CD4-positive, alpha-beta T cell (primary cell): ENCODE data around the gene CGNL1. TPM values are rescaled to one million over a fixed set of nuclear protein-coding genes. Genes with fewer than 3 reads are reported as not detected.

Experiments used
- ATAC-seq: fragments of 200-7000 bp; cut with Tn5 transposase; one replicate; pipeline ENCODE4 v1.10.0; 2022; ENCODE audit warnings: mild to moderate bottlenecking; ENCODE audit not compliant: poor library complexity
- CTCF ChIA-PET: fragments of 350-600 bp; sonication (Branson Sonifier 250); formaldehyde crosslinking; loops from one replicate; lab custom pipeline; 2021; ENCODE audit warnings: antibody characterized with exemption, inconsistent platforms; lab: Charles Lee
- POLR2A ChIA-PET: fragments of 350-600 bp; sonication (Branson Sonifier 250); formaldehyde crosslinking; loops from one replicate; lab custom pipeline; 2021; ENCODE audit warnings: antibody characterized with exemption, inconsistent platforms; lab: Charles Lee
- DNase-seq, 14 experiments: peaks; one replicate each; pipeline ENCODE4 v3.0.0-alpha.2; 2013 to 2020; ENCODE audit warnings: mixed read lengths in 2 of 14
- H3K27ac ChIP-seq, 2 donors: one replicate each; pipeline versions ENCODE4 v1.5.1 to v1.7.0; 2013; ENCODE audit warnings: low read length in 2 of 2, low read depth in 1 of 2, mild to moderate bottlenecking in 1 of 2
- H3K27me3 ChIP-seq, 2 experiments: 1 replicate in 1 of 2; 2 replicates in 1 of 2; pipeline versions ENCODE4 v1.6.1 to v1.7.0; 2013; ENCODE audit warnings: low read length in 2 of 2, control low read depth in 1 of 2, mild to moderate bottlenecking in 1 of 2, moderate library complexity in 1 of 2; ENCODE audit not compliant: insufficient read depth in 2 of 2, control insufficient read depth in 1 of 2
- H3K36me3 ChIP-seq: one replicate; pipeline ENCODE4 v1.6.1; 2013; ENCODE audit warnings: low read length, control low read depth; ENCODE audit not compliant: insufficient read depth
- H3K4me1 ChIP-seq: one replicate; pipeline ENCODE4 v1.6.1; 2013; ENCODE audit warnings: low read length, control low read depth; ENCODE audit not compliant: insufficient read depth
- H3K4me3 ChIP-seq: one replicate; pipeline ENCODE4 v1.5.1; 2013; ENCODE audit warnings: mild to moderate bottlenecking, low read length, moderate library complexity
- H3K9me3 ChIP-seq, 2 experiments: 1 replicate in 1 of 2; 2 replicates in 1 of 2; pipeline versions ENCODE4 v1.6.1 to v1.7.0; 2013; ENCODE audit warnings: low read length in 2 of 2, mild to moderate bottlenecking in 2 of 2, control low read depth in 1 of 2, moderate library complexity in 1 of 2; ENCODE audit not compliant: control insufficient read depth in 1 of 2, insufficient read depth in 1 of 2
- H3K27ac Mint-ChIP-seq: one replicate; pipeline ENCODE4 v1.8.0; 2020; ENCODE audit warnings: mixed read lengths
- H3K27me3 Mint-ChIP-seq: one replicate; pipeline ENCODE4 v1.8.0; 2021; ENCODE audit warnings: mixed read lengths
- H3K36me3 Mint-ChIP-seq: one replicate; pipeline ENCODE4 v1.8.0; 2021; ENCODE audit warnings: low read depth, mixed read lengths
- H3K4me1 Mint-ChIP-seq: one replicate; pipeline ENCODE4 v1.8.0; 2021; ENCODE audit warnings: low read depth, mixed read lengths
- H3K4me3 Mint-ChIP-seq: one replicate; pipeline ENCODE4 v1.8.0; 2020; ENCODE audit warnings: mild to moderate bottlenecking, mixed read lengths
- H3K9me3 Mint-ChIP-seq: one replicate; pipeline ENCODE4 v1.8.0; 2020; ENCODE audit warnings: mixed read lengths
- intact Hi-C, 2 experiments: fragments of 100-400 bp; cut with DNase I in 1 of 2; cut with micrococcal nuclease in 1 of 2; formaldehyde crosslinking; loops; one replicate each; pipeline versions ENCODE4 v1.15.1 to v1.9.0; 2023 to 2025; cut with DNase I, micrococcal nuclease
- total RNA-seq, 174 experiments: library from RNA in 2 of 174; stranded (reverse) in 2 of 174; gene quantifications; one replicate each; pipeline ENCODE4 v1.2.3 and lab custom pipeline; 2021 to 2026
- TF ChIP-seq, protein P1 (sequence below): fragments of 200-600 bp; IDR thresholded peaks from one replicate; pipeline ENCODE4 v1.8.0; 2022; ENCODE audit warnings: antibody characterized with exemption, mild to moderate bottlenecking

CGNL1 gene
- total RNA-seq, 2 experiments from 2014 or later, result not detected

DNA sequence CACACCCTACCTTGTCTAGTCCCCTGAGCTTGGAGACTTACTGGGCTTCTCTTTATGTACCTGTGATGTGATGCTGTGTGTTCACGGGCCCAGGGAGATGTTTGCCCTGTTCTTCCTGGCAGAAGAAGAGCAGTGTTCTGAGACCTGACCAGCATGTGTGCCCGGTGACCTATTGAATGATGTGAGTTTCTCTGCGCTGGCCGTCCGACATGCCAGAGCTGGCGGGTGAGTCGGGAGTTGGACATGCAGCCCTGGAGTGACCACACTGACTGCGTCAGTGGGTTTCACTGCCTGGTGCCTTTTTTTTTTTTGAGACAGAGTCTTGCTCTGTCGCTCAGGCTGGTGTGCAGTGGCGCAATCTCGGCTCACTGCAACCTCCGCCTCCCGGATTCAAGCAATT, 42.3 kb downstream of the CGNL1 start:
- H3K27me3 ChIP-seq, result peaks cover 0 to 7% of the 10 kb centered on the region in 2 experiments
- no peaks in the 10 kb centered on the region for H3K4me1 ChIP-seq
- Mint-ChIP-seq H3K27me3 (peaks cover 4% of the 10 kb centered on the region), H3K36me3 (no peaks in the 10 kb centered on the region), H3K27ac (no peak overlapping the region), H3K9me3 (no peaks in the 10 kb centered on the region), H3K4me1 (no peaks in the 10 kb centered on the region), H3K4me3 (no peak overlapping the region)
- ChIA-PET POLR2A (no interaction called here), CTCF (no interaction called here)
- no peak for ATAC-seq
- TF ChIP-seq, protein P1, sequence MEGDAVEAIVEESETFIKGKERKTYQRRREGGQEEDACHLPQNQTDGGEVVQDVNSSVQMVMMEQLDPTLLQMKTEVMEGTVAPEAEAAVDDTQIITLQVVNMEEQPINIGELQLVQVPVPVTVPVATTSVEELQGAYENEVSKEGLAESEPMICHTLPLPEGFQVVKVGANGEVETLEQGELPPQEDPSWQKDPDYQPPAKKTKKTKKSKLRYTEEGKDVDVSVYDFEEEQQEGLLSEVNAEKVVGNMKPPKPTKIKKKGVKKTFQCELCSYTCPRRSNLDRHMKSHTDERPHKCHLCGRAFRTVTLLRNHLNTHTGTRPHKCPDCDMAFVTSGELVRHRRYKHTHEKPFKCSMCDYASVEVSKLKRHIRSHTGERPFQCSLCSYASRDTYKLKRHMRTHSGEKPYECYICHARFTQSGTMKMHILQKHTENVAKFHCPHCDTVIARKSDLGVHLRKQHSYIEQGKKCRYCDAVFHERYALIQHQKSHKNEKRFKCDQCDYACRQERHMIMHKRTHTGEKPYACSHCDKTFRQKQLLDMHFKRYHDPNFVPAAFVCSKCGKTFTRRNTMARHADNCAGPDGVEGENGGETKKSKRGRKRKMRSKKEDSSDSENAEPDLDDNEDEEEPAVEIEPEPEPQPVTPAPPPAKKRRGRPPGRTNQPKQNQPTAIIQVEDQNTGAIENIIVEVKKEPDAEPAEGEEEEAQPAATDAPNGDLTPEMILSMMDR, result no peak
- no peaks in the 10 kb centered on the region for H3K36me3 ChIP-seq
- no peaks in the 10 kb centered on the region for H3K9me3 ChIP-seq
- no peak for DNase-seq
- no peak overlapping the region for H3K4me3 ChIP-seq
- intact Hi-C loops, result no loop called here
- H3K27ac ChIP-seq, result no peak overlapping the region

DNA sequence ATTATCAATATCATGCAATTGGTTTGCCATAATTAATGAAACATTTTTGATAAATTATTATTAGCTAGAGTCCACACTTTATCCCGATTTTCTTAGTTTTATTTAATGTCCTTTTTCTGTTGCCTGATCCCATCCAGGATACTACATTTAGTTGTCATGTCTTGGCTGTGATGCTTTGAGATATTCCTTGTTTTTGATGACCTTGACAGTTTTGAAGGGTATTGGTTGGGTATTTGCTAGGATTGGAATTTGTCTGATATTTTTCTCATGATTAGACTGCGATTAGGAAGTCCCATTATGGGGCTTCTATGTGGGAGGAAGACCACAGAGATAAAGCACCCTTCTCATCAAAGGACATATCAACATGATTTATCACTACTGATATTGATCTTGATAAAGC, 43.0 kb downstream of the CGNL1 start:
- no peaks in the 10 kb centered on the region for H3K36me3 ChIP-seq
- no peak for DNase-seq
- H3K4me1 ChIP-seq, result no peaks in the 10 kb centered on the region
- H3K9me3 Mint-ChIP-seq, result no peaks in the 10 kb centered on the region
- H3K27ac ChIP-seq, result no peak overlapping the region
- H3K27me3 Mint-ChIP-seq, result no peaks in the 10 kb centered on the region
- no peaks in the 10 kb centered on the region for H3K4me1 Mint-ChIP-seq
- ChIA-PET POLR2A (no interaction called here), CTCF (no interaction called here)
- ATAC-seq, result no peak
- peaks cover 0 to under 1% of the 10 kb centered on the region in 2 experiments for H3K27me3 ChIP-seq
- no peaks in the 10 kb centered on the region for H3K36me3 Mint-ChIP-seq
- no peaks in the 10 kb centered on the region for H3K9me3 ChIP-seq
- TF ChIP-seq, protein P1, result no peak
- intact Hi-C loops, result no loop called here
- H3K4me3 ChIP-seq, result no peak overlapping the region
- H3K4me3 Mint-ChIP-seq, result no peak overlapping the region
- no peak overlapping the region for H3K27ac Mint-ChIP-seq

DNA sequence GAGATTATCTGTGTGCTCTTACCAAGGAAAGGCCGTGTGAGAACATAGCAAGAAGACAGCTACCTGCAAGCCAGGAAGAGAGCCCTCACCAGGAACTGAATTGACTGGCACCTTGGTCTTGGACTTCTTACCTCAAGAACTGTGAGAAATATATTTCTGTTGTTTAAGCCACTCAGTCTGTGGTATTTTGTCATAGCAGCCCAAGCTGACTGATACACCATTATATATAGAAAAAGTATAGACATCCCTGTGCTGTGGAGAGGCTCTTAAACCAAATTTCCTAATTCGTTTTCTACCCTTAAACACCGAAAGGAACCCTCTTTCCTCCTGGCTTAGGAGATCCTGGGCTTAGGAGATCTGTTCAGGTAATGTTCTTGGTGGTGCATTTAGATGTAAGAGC, 44.8 kb downstream of the CGNL1 start:
- ChIA-PET CTCF (no interaction called here), POLR2A (no interaction called here)
- Histone ChIP-seq H3K4me1 (no peaks in the 10 kb centered on the region), H3K4me3 (no peak overlapping the region), H3K27me3 (no peaks in the 10 kb centered on the region), H3K9me3 (no peaks in the 10 kb centered on the region), H3K36me3 (no peaks in the 10 kb centered on the region), H3K27ac (no peak overlapping the region)
- no peak overlapping the region for H3K27ac Mint-ChIP-seq
- H3K27me3 Mint-ChIP-seq, result no peaks in the 10 kb centered on the region
- no peaks in the 10 kb centered on the region for H3K4me1 Mint-ChIP-seq
- no peaks in the 10 kb centered on the region for H3K9me3 Mint-ChIP-seq
- intact Hi-C loops, result no loop called here
- DNase-seq (no peak), ATAC-seq (no peak)
- no peak overlapping the region for H3K4me3 Mint-ChIP-seq
- no peaks in the 10 kb centered on the region for H3K36me3 Mint-ChIP-seq
- TF ChIP-seq, protein P1, result no peak
